NCI-H524 (cell line): ENCODE data around the gene PPARG.

ENCODE experiments used
- DNase-seq, 2 experiments: peaks; one replicate each; lab custom pipeline; 2025; lab: John Stamatoyannopoulos, UW

The PPARG gene

GRCh38 chr3:12415014-12415680 lies 126.3 kb downstream of the PPARG start:
- DNase-seq, result no peak

- DNase-seq, result no peak
Observed at GRCh38 chr3:12416731-12417130, 127.9 kb downstream of the PPARG start.

DNA sequence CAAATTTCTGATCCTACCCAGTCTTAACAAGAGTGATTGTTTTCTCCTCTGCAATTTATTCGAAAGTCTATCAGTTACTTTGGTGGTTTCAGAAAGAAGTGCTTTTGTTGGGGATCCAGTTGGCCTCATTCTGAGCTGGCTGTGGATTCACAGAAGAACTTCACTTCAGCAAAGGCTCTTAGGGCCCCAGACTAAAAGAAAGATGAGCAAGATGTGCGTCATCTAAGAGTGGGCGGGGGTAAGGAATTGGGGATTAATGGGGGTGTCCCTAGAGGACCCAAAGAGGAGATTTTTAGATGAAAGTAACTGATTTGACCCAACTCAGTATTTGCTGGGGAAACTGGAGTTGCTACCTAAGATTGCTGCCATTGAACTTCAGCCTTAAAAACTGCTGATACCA lies 131.5 kb downstream of the PPARG start:
- DNase-seq, result no peak

GRCh38 chr3:12421132-12421531 lies 132.3 kb downstream of the PPARG start:
- DNase-seq, result no peak

DNA sequence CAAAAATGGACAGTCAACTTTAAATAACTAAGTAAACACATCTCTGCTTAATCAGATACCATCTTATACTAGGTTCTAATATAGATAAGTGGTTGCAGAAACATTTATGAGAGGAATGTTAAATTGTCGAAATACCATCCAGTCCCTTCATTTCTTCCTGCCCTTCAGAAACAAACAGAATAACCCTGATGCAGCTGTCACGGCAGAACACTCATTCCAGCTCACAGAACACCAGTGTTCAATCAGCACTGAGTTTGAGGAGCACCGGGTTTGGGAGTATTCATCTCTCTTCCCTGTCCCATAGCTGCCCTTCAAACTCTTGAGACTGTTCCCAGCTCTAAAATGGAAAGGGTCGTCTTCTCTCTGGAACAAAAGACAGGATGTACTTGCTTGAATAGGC lies 134.3 kb downstream of the PPARG start:
- no peak for DNase-seq

DNA sequence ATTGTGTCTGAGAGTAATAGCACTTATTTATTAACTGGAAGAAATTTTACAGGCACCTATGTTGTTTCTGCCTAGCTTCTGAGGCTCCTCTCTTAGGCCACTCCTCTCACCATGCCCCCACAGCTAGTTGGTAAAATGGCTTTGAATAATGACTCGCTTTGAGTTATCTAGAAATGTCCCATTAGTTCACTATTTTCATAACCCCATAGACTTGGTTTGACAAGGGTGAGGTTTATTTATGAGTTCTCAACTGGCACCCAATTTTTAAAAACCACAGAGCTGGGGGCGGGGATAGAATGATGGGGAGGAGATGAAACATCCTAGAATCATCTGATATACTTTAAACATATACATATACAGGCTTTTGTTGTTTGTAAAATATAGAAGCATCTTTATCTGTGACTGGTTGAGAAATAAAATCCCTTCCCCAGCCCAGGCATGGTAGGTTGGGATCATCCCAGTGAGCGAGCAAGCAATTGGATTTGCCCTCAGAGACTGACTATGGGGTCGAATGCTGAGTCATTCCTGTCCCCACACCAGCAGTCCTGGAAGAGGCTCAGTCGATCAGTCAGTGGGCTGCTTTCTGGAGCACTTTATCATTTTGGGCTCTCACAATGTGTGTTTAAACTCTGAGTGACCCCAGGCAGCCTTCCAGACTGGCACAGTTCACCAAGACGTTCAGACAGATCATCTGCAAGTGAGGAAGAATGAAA lies 135.2 kb downstream of the PPARG start:
- DNase-seq, result no peak

DNA sequence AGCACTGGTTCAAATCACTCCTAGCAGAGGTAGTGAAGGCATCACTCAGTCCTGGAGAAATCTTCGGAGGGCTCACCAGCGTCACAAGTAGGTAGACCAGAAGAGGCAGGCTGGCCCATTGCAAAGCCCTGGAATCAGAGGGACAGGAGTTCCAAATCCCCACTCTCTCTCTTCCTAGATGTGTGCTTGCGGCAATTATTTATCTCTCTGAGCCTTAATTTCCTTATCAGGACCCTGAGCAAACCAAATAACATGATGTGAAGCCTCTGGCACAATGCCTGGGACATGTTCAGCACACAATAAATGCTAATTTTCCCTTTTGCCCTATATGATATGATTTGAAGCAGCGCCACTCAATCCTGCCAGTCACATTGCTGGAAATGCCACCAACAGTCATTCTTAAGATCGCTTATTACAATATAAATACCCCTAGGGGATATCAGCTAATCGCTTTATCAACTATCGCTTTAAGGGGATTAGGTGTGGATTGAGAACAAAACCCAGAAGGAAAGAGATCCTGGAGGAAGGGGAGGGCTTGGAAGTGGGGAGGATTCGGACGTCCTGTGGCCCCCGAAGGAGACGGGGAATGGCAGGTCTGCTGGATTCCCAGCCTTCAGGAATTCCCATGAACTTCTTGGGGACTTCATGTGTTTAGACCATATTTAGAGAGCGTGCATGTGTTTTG lies 135.9 kb downstream of the PPARG start:
- DNase-seq, result no peak

DNA sequence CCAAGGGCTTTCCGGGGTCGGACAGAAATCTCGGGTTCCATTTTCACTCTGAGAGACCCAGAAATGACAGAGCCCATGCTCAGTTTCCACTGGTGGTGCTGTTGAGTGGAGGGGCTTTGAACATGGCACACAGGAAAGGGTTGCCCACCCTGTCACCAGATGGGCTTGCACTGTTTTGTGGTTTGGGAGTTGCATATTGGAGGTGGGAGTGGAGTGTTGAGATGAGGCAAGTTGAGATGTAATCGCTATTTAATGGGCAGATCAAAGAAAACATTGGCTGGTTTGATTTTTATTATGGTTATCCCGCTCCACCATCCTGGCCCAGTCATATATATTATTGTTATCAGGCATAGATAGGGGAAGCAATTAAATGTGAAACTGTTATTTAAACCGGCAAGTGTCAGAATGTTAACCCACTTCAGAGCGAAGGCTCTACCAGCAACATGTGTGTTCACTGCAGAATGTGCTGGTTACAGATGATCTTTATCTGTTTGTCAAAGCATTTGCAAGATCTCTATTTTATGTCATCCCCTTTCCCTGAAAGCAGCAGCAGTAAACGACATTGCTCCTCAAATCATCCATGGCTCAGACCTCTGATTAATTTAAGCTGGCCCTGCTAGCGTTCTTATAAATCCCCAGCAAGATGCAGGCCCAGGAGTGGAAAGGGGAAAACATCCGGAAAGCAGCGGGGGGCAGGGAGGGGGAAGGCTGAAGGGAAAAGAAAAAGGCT lies 137.1 kb downstream of the PPARG start:
- DNase-seq, result no peak

DNA sequence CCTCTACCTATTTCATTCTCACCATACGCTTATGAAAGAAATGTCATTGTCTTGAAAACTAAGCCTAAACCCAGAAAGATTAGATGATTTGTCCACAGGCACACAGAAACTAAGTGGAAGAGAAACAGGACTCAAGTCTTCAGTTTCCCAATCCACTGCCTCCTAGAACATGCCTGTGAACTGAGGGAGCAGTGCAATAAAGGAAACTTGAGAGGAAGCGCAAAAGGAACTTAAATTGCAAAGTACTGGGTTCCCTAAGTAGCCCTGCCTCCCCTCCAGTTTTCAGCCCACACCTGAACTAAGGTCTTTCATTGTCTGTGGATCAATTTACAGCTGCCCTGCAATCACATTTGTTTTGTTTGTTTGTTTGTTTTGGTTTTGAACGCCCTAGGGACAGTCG lies 138.7 kb downstream of the PPARG start:
- no peak for DNase-seq

DNA sequence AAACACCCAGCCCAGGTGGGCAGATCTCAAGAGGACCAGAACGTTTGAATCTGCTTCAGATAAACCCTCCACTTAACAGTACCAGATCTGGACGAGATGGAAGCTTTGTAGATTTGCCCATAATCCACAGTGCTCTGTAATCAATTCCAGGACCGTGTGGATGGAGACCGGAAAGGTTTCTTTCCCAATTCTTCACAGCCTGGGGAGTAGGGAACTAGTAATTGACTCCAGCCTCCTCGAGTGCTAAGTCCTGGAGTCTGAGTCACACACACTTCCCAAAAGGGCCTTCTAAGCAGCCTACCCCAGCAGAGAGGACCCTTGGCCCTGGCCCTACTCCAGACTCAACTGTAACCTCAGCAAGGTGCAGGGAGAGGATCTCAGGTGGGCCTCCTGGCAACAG lies 139.3 kb downstream of the PPARG start:
- DNase-seq, result no peak

DNA sequence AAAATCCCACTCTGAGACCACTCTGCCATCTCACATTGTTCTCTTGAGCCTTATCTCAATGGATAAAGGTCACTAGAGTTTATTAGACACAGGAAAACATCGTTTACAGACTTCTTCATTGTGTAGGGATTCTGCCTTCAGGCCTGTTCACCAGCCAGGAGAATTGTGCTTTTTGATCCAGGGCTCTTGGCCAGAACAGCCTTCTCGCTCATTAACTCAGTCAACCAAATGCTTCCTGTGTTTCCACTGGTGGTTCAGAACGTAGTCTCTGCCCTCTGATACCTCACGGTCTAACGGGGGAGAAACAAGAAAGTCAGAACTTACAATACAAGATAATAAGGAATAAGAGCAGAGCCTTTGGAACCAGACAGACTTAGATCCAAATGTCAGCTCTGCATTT lies 141.2 kb downstream of the PPARG start:
- DNase-seq, result no peak

- DNase-seq, result peak in 1 of 2 experiments; percentile 47
Observed at GRCh38 chr3:12433823-12434222, 145.0 kb downstream of the PPARG start.

- no peak for DNase-seq
Observed at GRCh38 chr3:12436514-12437220, 147.8 kb downstream of the PPARG start.

DNA sequence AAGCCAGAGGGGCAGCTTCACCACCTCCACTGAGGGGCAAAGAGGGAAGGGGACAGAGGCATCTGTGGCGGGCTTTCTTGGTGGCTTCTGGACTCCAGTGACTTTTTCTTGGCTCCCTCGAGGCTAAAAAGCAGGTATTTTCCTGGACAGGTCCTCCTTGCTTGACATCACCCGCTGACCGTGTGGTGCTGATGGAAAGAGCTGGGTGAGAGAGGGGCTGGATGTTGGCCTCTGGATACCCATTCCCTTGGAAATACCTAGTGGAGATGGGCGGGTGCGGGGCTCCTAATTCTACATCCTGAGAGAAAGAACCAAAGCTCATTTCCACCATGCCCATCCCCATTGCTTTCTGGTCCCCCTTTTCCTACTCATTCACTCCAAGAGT lies 148.3 kb downstream of the PPARG start:
- DNase-seq, result no peak

GRCh38 chr3:12437861-12438260 lies 149.0 kb downstream of the PPARG start:
- DNase-seq, result no peak

- no peak for DNase-seq
Observed at GRCh38 chr3:12438318-12438717, 149.4 kb downstream of the PPARG start.

GRCh38 chr3:12439161-12439940 lies 150.5 kb downstream of the PPARG start:
- DNase-seq, result no peak

- DNase-seq, result no peak
Observed at GRCh38 chr3:12440927-12441714, 152.3 kb downstream of the PPARG start.

DNA sequence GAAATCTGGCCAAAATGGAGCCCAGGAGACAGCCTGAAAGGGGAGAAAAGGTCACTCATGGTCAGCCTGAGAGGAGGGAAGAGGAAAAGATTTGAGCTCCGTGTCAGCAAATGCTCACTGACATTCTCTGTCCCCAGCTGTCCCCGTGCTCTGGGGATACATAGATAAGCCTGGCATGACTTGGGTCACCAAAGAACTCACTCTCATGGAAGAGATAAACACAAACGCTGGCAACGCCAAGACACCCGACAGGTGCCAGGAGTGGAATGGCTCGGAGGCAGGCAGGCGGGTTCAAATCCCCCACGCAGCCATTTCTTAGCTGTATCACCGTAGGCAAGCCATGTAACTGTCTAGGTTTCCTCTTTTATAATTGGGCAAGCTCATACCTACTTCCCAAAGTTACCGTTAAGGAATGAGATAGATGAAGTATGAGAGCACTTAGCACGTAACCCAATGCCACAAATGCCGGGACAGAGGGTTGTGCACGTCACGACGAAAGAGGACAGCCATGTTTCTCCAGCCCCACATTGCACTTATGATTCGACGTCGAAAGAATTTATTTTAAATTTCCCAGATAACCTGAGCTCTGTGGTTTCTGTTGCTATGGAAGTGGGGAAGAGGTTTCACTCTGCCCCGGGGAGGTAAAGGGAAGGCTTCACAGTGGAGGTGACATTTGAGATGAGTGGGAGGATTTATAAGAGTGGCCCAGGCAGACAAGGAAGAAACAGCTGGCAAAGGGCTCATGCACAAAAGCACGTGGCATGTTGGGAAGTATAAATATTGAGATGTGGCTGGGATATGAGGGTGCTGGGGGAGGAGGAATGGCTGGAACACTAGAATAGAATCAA lies 154.0 kb downstream of the PPARG start:
- DNase-seq, result peak in 1 of 2 experiments; percentile 45
